GM23338 (cell line): ENCODE data around the gene RTL1. TPM values are rescaled to one million over a fixed set of nuclear protein-coding genes. Genes with fewer than 3 reads are reported as not detected.

Experiments used
- ATAC-seq: fragments of 200-7000 bp; cut with Tn5 transposase; 3 replicates; pipeline ENCODE4 v1.9.1; 2020
- DNase-seq: peaks from one replicate; pipeline ENCODE4 v3.0.0-alpha.2; 2015; ENCODE audit warnings: low spot score
- H2AFZ ChIP-seq: fragments of 200-600 bp; sonication (generic); 2 replicates; pipeline ENCODE4 v1.8.0; 2016; ENCODE audit warnings: antibody characterized with exemption, mild to moderate bottlenecking, moderate library complexity
- H3F3A ChIP-seq: fragments of 200-600 bp; sonication (generic); replicated peaks from 2 replicates; pipeline ENCODE4 v1.8.0; 2017; ENCODE audit warnings: antibody characterized with exemption, mixed run types, low read depth
- H3K27ac ChIP-seq: fragments of 200-600 bp; sonication (generic); 2 replicates; pipeline ENCODE4 v1.6.1; 2016; ENCODE audit warnings: low read depth
- H3K27me3 ChIP-seq: fragments of 200-600 bp; sonication (generic); 2 replicates; pipeline ENCODE4 v1.8.0; 2016; ENCODE audit warnings: mild to moderate bottlenecking, mixed run types, moderate library complexity; ENCODE audit not compliant: insufficient read depth
- H3K36me3 ChIP-seq: fragments of 200-600 bp; sonication (generic); 2 replicates; pipeline ENCODE4 v1.8.0; 2016; ENCODE audit warnings: mild to moderate bottlenecking; ENCODE audit not compliant: insufficient read depth
- H3K4me1 ChIP-seq: fragments of 200-600 bp; sonication (generic); 2 replicates; pipeline ENCODE4 v1.8.0; 2016; ENCODE audit warnings: mild to moderate bottlenecking, moderate library complexity; ENCODE audit not compliant: insufficient read depth
- H3K4me2 ChIP-seq: fragments of 200-600 bp; sonication (generic); 2 replicates; pipeline ENCODE4 v1.7.1; 2017; ENCODE audit warnings: mixed run types
- H3K4me3 ChIP-seq: fragments of 200-600 bp; sonication (generic); 2 replicates; pipeline ENCODE4 v1.6.1; 2016; ENCODE audit warnings: mixed run types
- H3K79me2 ChIP-seq: fragments of 200-600 bp; sonication (generic); replicated peaks from 2 replicates; pipeline ENCODE4 v1.8.0; 2017; ENCODE audit warnings: mild to moderate bottlenecking; ENCODE audit not compliant: insufficient read depth
- H3K9me2 ChIP-seq: fragments of 200-600 bp; sonication (generic); 2 replicates; pipeline ENCODE4 v1.8.0; 2017; ENCODE audit not compliant: insufficient read depth
- H4K20me1 ChIP-seq: fragments of 200-600 bp; sonication (generic); replicated peaks from 2 replicates; pipeline ENCODE4 v1.8.0; 2017; ENCODE audit warnings: mild to moderate bottlenecking; ENCODE audit not compliant: insufficient read depth
- H3K27ac Mint-ChIP-seq: 2 replicates; pipeline ENCODE4 v1.8.0; 2020; ENCODE audit warnings: inconsistent platforms, mild to moderate bottlenecking, moderate library complexity, mixed read lengths
- H3K27me3 Mint-ChIP-seq: 3 replicates; pipeline ENCODE4 v1.8.0; 2022; ENCODE audit warnings: low read depth, mild to moderate bottlenecking, moderate library complexity, mixed read lengths, inconsistent platforms; ENCODE audit not compliant: insufficient read depth, poor library complexity
- H3K36me3 Mint-ChIP-seq: 3 replicates; pipeline ENCODE4 v1.8.0; 2021; ENCODE audit warnings: low read depth, mild to moderate bottlenecking, inconsistent platforms, moderate library complexity, mixed read lengths
- H3K4me1 Mint-ChIP-seq: 3 replicates; pipeline ENCODE4 v1.8.0; 2020; ENCODE audit warnings: mild to moderate bottlenecking, inconsistent platforms, mixed read lengths
- H3K4me3 Mint-ChIP-seq: 3 replicates; pipeline ENCODE4 v1.8.0; 2021; ENCODE audit warnings: moderate library complexity, mild to moderate bottlenecking, inconsistent platforms, mixed read lengths
- H3K9me3 Mint-ChIP-seq: 3 replicates; pipeline ENCODE4 v1.8.0; 2020; ENCODE audit warnings: moderate library complexity, mild to moderate bottlenecking, inconsistent platforms, mixed read lengths
- CREB1 ChIP-seq: fragments of 250-450 bp; sonication (Bioruptor Pico); IDR thresholded peaks from 2 replicates; pipeline ENCODE4 v1.5.0; 2020; ENCODE audit warnings: low read depth, mild to moderate bottlenecking, moderate library complexity
- CTCF ChIP-seq, 2 experiments: fragments of 200-600 bp in 1 of 2; sonication (generic) in 1 of 2; conservative IDR thresholded peaks; 2 replicates each; pipeline versions ENCODE4 v1.5.1 to v1.6.1; 2016 to 2017; ENCODE audit warnings: antibody characterized with exemption in 2 of 2, low read depth in 2 of 2, mild to moderate bottlenecking in 2 of 2, moderate library complexity in 1 of 2
- EZH2 ChIP-seq: fragments of 200-600 bp; sonication (generic); IDR thresholded peaks from one replicate; pipeline ENCODE4 v1.8.0; 2017; ENCODE audit warnings: antibody characterized with exemption, mild to moderate bottlenecking, low read depth; ENCODE audit not compliant: unreplicated experiment
- EZH2phosphoT487 ChIP-seq: fragments of 200-600 bp; sonication (generic); IDR thresholded peaks from one replicate; pipeline ENCODE4 v1.8.1; 2018; ENCODE audit warnings: antibody characterized with exemption; ENCODE audit not compliant: unreplicated experiment
- JUNB ChIP-seq: IDR thresholded peaks from one replicate; pipeline ENCODE4 v1.6.1; 2016; ENCODE audit warnings: antibody characterized with exemption; ENCODE audit not compliant: unreplicated experiment
- NANOG ChIP-seq: IDR thresholded peaks from 2 replicates; pipeline ENCODE4 v1.6.1; 2016; ENCODE audit warnings: antibody characterized with exemption, borderline replicate concordance
- REST ChIP-seq: IDR thresholded peaks from one replicate; pipeline ENCODE4 v1.6.1; 2018; ENCODE audit warnings: antibody characterized with exemption; ENCODE audit not compliant: unreplicated experiment
- STAT1 ChIP-seq: IDR thresholded peaks from one replicate; pipeline ENCODE4 v1.6.1; 2016; ENCODE audit warnings: antibody characterized with exemption; ENCODE audit not compliant: unreplicated experiment
- ZNF114 ChIP-seq: fragments of 250-450 bp; sonication (Bioruptor Pico); IDR thresholded peaks from 2 replicates; pipeline ENCODE4 v1.5.0; 2020; ENCODE audit warnings: mild to moderate bottlenecking, moderate library complexity
- ZNF331 ChIP-seq: fragments of 250-450 bp; sonication (Bioruptor Pico); IDR thresholded peaks from 2 replicates; pipeline ENCODE4 v1.5.0; 2020; ENCODE audit warnings: low read depth, mild to moderate bottlenecking, moderate library complexity
- ZNF462 ChIP-seq: fragments of 250-450 bp; sonication (Bioruptor Pico); IDR thresholded peaks from 2 replicates; pipeline ENCODE4 v1.5.0; 2020; ENCODE audit warnings: mild to moderate bottlenecking, moderate library complexity
- polyA plus RNA-seq: library from polyadenylated mRNA; unstranded; fragments of >200 nt; fragmentation: Nextera tagmentation; extraction: Ambion mirVana; gene quantifications from 2 replicates; pipeline ENCODE4 v1.2.1, GENCODE V29; 2016
- total RNA-seq: library from RNA; depleted of rRNA; stranded (reverse); fragments of >200 nt; shearing (Covaris generic); gene quantifications from 2 replicates; pipeline ENCODE4 v1.2.3, GENCODE V29; 2014

Gene RTL1
- total and polyA plus RNA-seq, 2 experiments from 2014 or later: not detected

GRCh38 chr14:100894416-100894815 lies 9.1 kb downstream of the RTL1 start:
- H2AFZ ChIP-seq: no peak overlapping the region
- 0 out of 2 replicates have a peak, but pooled peaks cover 2% of the 10 kb centered on the region for H3K27me3 ChIP-seq
- H3K79me2 ChIP-seq: no peaks in the 10 kb centered on the region
- H3K9me3 Mint-ChIP-seq: no peaks in the 10 kb centered on the region
- peaks cover 16% of the 10 kb centered on the region for H3K4me1 ChIP-seq
- H3F3A ChIP-seq: no peaks in the 10 kb centered on the region
- H3K4me3 ChIP-seq: no peak overlapping the region
- ATAC-seq: no peak
- no peak overlapping the region for H3K4me2 ChIP-seq
- H4K20me1 ChIP-seq: no peaks in the 10 kb centered on the region
- H3K27ac Mint-ChIP-seq: no peak overlapping the region
- DNase-seq: no peak
- H3K4me1 Mint-ChIP-seq: peaks cover 24% of the 10 kb centered on the region
- no peaks in the 10 kb centered on the region for H3K9me2 ChIP-seq
- TF ChIP-seq ZNF331 (CRISPR knock-in tag) (no peak), JUNB (no peak), NANOG (no peak), STAT1 (no peak), ZNF462 (CRISPR knock-in tag) (no peak), CREB1 (no peak)
- H3K36me3 Mint-ChIP-seq: no peaks in the 10 kb centered on the region
- no peak overlapping the region for H3K4me3 Mint-ChIP-seq
- peaks cover 11% of the 10 kb centered on the region for H3K27me3 Mint-ChIP-seq
- H3K27ac ChIP-seq: no peak overlapping the region
- H3K36me3 ChIP-seq: no peaks in the 10 kb centered on the region

GRCh38 chr14:100893760-100894159 lies 9.8 kb downstream of the RTL1 start:
- no peak for DNase-seq
- peaks cover 24% of the 10 kb centered on the region for H3K4me1 Mint-ChIP-seq
- TF ChIP-seq EZH2phosphoT487: no peak
- TF ChIP-seq JUNB: no peak
- TF ChIP-seq CREB1: no peak
- TF ChIP-seq ZNF331 (CRISPR knock-in tag): no peak
- TF ChIP-seq ZNF114 (CRISPR knock-in tag): no peak
- TF ChIP-seq EZH2: no peak
- TF ChIP-seq REST: no peak
- no peak for TF ChIP-seq NANOG
- no peak for TF ChIP-seq CTCF (conservative IDR thresholded peaks at IDR 0.05; ENCODE audit: low read depth in 2 of 2)

More at GRCh38 chr14:100893760-100894159, 9.8 kb downstream of the RTL1 start:
- no peak overlapping the region for H3K4me2 ChIP-seq
- no peak overlapping the region for H3K4me3 ChIP-seq
- Mint-ChIP-seq H3K27me3 (peaks cover 8% of the 10 kb centered on the region), H3K27ac (no peak overlapping the region), H3K4me3 (no peak overlapping the region), H3K9me3 (no peaks in the 10 kb centered on the region), H3K36me3 (no peaks in the 10 kb centered on the region)
- H3K36me3 ChIP-seq: no peaks in the 10 kb centered on the region
- H4K20me1 ChIP-seq: no peaks in the 10 kb centered on the region
- H3K79me2 ChIP-seq: no peaks in the 10 kb centered on the region
- H2AFZ ChIP-seq: no peak overlapping the region
- no peaks in the 10 kb centered on the region for H3K9me2 ChIP-seq
- peaks cover 9% of the 10 kb centered on the region; the same call in 1 of the 2 replicates for H3K4me1 ChIP-seq
- no peaks in the 10 kb centered on the region for H3K27me3 ChIP-seq
- H3K27ac ChIP-seq: no peak overlapping the region
- no peaks in the 10 kb centered on the region for H3F3A ChIP-seq
- ATAC-seq: no peak
